Karpas-422 (cell line): ENCODE results near the gene SRPK2. TPM values are rescaled to one million over a fixed set of nuclear protein-coding genes. Genes with fewer than 3 reads are reported as not detected.

ENCODE experiments used
- DNase-seq: peaks from one replicate; pipeline ENCODE4 v3.0.0-alpha.2; 2015
- H2AFZ ChIP-seq: fragments of 200-600 bp; sonication (generic); 2 replicates; pipeline ENCODE4 v1.6.1; 2014; ENCODE audit warnings: antibody characterized with exemption, low read length, mixed read lengths
- H3K27ac ChIP-seq: fragments of 200-600 bp; sonication (generic); 2 replicates; pipeline ENCODE4 v1.5.1; 2014; ENCODE audit warnings: mild to moderate bottlenecking, low read length, moderate library complexity
- H3K27me3 ChIP-seq: fragments of 200-600 bp; sonication (generic); 2 replicates; pipeline ENCODE4 v1.6.1; 2014; ENCODE audit warnings: low read length, mixed read lengths
- H3K36me3 ChIP-seq: fragments of 200-600 bp; sonication (generic); 2 replicates; pipeline ENCODE4 v1.6.1; 2014; ENCODE audit warnings: low read length, mixed read lengths; ENCODE audit not compliant: insufficient read depth
- H3K4me1 ChIP-seq: fragments of 200-600 bp; sonication (generic); 2 replicates; pipeline ENCODE4 v1.6.1; 2014; ENCODE audit warnings: mild to moderate bottlenecking, low read length, mixed read lengths
- H3K4me2 ChIP-seq: fragments of 200-600 bp; sonication (generic); 2 replicates; pipeline ENCODE4 v1.6.1; 2014; ENCODE audit warnings: low read length, low read depth, mild to moderate bottlenecking; ENCODE audit not compliant: poor library complexity, severe bottlenecking
- H3K4me3 ChIP-seq: fragments of 200-600 bp; sonication (generic); 2 replicates; pipeline ENCODE4 v1.5.1; 2014; ENCODE audit warnings: mild to moderate bottlenecking, antibody characterized with exemption, low read length, mixed read lengths
- H3K79me2 ChIP-seq: fragments of 200-600 bp; sonication (generic); 2 replicates; pipeline ENCODE4 v1.6.1; 2014; ENCODE audit warnings: mild to moderate bottlenecking, low read length, mixed read lengths
- H3K9ac ChIP-seq: fragments of 200-600 bp; sonication (generic); 2 replicates; pipeline ENCODE4 v1.6.0; 2014; ENCODE audit warnings: low read length
- H3K9me2 ChIP-seq: fragments of 200-600 bp; sonication (generic), shearing (Covaris generic); replicated peaks from 2 replicates; pipeline ENCODE4 v1.6.0; 2014; ENCODE audit warnings: mild to moderate bottlenecking, low read length, moderate library complexity; ENCODE audit not compliant: insufficient read depth
- H3K9me3 ChIP-seq: fragments of 300-700, 200-600 bp; sonication (generic); 2 replicates; pipeline ENCODE4 v1.6.1; 2014; ENCODE audit warnings: low read length, mixed read lengths
- H4K20me1 ChIP-seq: fragments of 200-600 bp; sonication (generic); 2 replicates; pipeline ENCODE4 v1.6.1; 2014; ENCODE audit warnings: mild to moderate bottlenecking, antibody characterized with exemption, low read length, low read depth; ENCODE audit not compliant: insufficient read depth
- total RNA-seq: library from RNA; depleted of rRNA; stranded (reverse); fragments of >200 nt; shearing (Covaris generic); gene quantifications from 2 replicates; pipeline ENCODE4 v1.2.3, GENCODE V29; 2014; ENCODE audit warnings: low replicate concordance

The SRPK2 gene
- total RNA-seq, 1 experiment from 2014 or later, result 9.0 TPM

DNA sequence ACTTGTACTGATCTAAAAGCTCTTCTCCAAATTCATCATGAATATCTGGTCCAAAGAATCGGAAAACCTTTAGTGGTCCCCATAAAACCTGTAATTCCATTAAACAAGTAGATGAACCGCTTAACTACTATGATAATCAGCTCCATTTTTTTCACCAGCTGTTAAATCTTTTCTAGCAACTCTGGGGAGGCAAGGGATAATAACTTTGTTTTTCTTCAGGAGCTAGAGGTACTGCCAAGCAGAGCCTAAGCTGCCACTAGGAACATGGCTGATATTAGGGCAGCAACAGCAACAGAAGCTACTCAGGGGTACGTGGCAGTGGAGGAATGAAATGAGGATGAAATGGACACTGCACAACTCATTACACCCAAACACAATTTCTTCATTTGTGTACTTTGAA is 138.0 kb downstream of the SRPK2 start:
- H3K79me2 ChIP-seq, result no peaks in the 10 kb centered on the region
- H4K20me1 ChIP-seq, result peaks cover 2% of the 10 kb centered on the region; the same call in 1 of the 2 replicates
- no peak overlapping the region for H3K9ac ChIP-seq

DNA sequence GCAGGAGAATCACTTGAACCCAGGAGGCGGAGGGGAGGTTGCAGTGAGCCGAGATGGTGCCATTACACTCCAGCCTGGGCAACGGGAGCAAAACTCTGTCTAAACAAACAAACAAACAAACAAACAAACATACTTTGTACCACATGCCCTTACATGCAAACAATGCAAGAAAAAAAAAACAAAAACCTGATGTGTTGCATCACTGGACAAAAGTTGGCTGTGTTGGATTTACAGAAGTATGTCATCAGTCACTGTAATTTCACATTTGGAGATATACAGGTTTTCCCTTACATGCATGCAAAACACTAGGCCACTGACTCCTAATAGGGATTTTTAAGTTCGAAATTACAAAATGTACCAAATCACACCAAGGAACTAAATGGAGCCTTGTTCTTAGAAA is 138.5 kb downstream of the SRPK2 start:
- no peaks in the 10 kb centered on the region for H3K9me3 ChIP-seq
- DNase-seq, result no peak
- H4K20me1 ChIP-seq, result peaks cover 7% of the 10 kb centered on the region; the same call in 1 of the 2 replicates
- no peaks in the 10 kb centered on the region for H3K36me3 ChIP-seq
- no peaks in the 10 kb centered on the region; the same call in 1 of the 2 replicates for H3K4me1 ChIP-seq
- H2AFZ ChIP-seq, result no peak overlapping the region
- no peak overlapping the region for H3K9ac ChIP-seq
- no peaks in the 10 kb centered on the region for H3K27me3 ChIP-seq
- H3K4me2 ChIP-seq, result no peak overlapping the region
- H3K79me2 ChIP-seq, result no peaks in the 10 kb centered on the region
- no peak overlapping the region for H3K4me3 ChIP-seq
- no peak overlapping the region for H3K27ac ChIP-seq
- H3K9me2 ChIP-seq, result no peaks in the 10 kb centered on the region

More for the DNA sequence above, 138.0 kb downstream of the SRPK2 start:
- Histone ChIP-seq H3K36me3 (no peaks in the 10 kb centered on the region), H3K9me2 (no peaks in the 10 kb centered on the region), H3K4me1 (no peaks in the 10 kb centered on the region; the same call in 1 of the 2 replicates), H3K27ac (no peak overlapping the region), H3K4me2 (no peak overlapping the region), H3K4me3 (no peak overlapping the region), H3K9me3 (no peaks in the 10 kb centered on the region), H2AFZ (no peak overlapping the region), H3K27me3 (no peaks in the 10 kb centered on the region)
- no peak for DNase-seq

DNA sequence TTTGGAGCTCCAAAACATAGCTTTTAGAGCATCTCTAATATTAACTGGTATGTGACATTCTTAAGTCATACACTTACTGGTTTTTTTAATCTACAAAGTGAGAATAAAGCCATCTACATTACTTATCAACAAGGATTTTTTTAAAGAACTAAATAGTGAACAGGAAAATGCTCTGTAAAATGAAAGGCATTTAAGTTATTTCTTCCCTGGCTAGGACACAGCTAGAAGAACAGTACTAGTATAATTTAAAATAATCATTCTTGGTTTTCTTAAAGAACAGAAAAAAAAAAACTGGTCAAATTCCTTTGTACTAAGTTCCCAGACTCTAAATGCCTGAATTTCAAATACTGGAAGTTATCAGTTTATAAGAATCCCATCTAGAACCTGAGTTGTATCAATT is 139.5 kb downstream of the SRPK2 start:
- no peaks in the 10 kb centered on the region for H3K27me3 ChIP-seq
- no peak overlapping the region for H3K4me2 ChIP-seq
- H3K9ac ChIP-seq, result no peak overlapping the region
- no peaks in the 10 kb centered on the region for H3K9me2 ChIP-seq
- H3K27ac ChIP-seq, result no peak overlapping the region
- no peak overlapping the region for H2AFZ ChIP-seq
- H3K4me3 ChIP-seq, result no peak overlapping the region
- no peaks in the 10 kb centered on the region for H3K79me2 ChIP-seq
- H3K36me3 ChIP-seq, result no peaks in the 10 kb centered on the region
- no peaks in the 10 kb centered on the region; the same call in 1 of the 2 replicates for H3K4me1 ChIP-seq
- no peak for DNase-seq
- no peaks in the 10 kb centered on the region for H3K9me3 ChIP-seq
- H4K20me1 ChIP-seq, result peaks cover 10% of the 10 kb centered on the region; the same call in 1 of the 2 replicates

DNA sequence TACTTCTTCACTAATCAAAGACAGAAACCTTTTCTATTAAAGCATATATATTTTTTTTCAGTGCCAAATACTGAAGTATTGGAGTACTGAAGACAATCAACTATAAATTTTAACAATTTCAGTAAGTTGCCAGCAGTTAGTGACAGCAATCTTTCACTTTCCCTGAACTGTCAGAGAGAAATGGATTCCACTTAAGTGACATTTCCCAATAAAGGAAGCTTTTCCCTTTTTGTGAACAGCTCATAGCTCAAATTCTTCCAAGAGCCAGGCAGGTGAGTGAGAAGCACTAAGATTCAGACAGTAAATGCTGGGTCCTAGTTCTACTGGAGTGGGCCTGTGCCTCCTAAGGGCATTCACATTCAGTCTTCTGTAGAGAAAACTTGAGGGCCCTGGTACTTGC is 142.0 kb downstream of the SRPK2 start:
- no peaks in the 10 kb centered on the region for H3K9me2 ChIP-seq
- H3K36me3 ChIP-seq, result no peaks in the 10 kb centered on the region
- H3K4me1 ChIP-seq, result no peaks in the 10 kb centered on the region
- no peak overlapping the region for H3K9ac ChIP-seq
- no peaks in the 10 kb centered on the region for H3K9me3 ChIP-seq
- H2AFZ ChIP-seq, result no peak overlapping the region
- no peak overlapping the region for H3K4me2 ChIP-seq
- H3K27ac ChIP-seq, result no peak overlapping the region
- peaks cover 19% of the 10 kb centered on the region; the same call in 1 of the 2 replicates for H4K20me1 ChIP-seq
- H3K27me3 ChIP-seq, result no peaks in the 10 kb centered on the region
- H3K79me2 ChIP-seq, result no peaks in the 10 kb centered on the region
- no peak for DNase-seq
- H3K4me3 ChIP-seq, result no peak overlapping the region

DNA sequence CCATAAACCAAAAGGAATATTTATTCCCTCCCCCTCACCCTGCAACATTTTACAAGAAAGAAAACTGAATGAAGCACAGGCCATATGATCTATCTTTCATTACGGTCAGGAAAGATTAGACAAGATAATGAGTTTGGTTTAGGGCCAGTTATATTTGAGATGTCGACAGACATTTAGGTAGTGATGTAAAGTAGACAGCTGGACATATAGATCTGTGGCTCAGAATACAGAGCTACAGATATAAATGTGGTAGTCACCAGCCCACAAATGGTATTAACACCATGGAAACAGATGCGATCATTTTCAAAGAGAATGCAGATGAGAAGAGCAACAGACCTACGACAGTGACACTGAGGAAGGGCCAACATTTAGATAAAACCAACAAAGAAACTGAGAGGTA is 142.5 kb downstream of the SRPK2 start:
- no peak overlapping the region for H3K27ac ChIP-seq
- no peaks in the 10 kb centered on the region for H3K36me3 ChIP-seq
- no peak overlapping the region for H3K4me3 ChIP-seq
- no peak overlapping the region for H2AFZ ChIP-seq
- H3K79me2 ChIP-seq, result no peaks in the 10 kb centered on the region
- H3K9ac ChIP-seq, result no peak overlapping the region
- H3K4me1 ChIP-seq, result no peaks in the 10 kb centered on the region
- DNase-seq, result no peak
- H3K4me2 ChIP-seq, result no peak overlapping the region
- no peaks in the 10 kb centered on the region for H3K9me2 ChIP-seq
- no peaks in the 10 kb centered on the region for H3K9me3 ChIP-seq
- peaks cover 22% of the 10 kb centered on the region; the same call in 1 of the 2 replicates for H4K20me1 ChIP-seq
- no peaks in the 10 kb centered on the region for H3K27me3 ChIP-seq

DNA sequence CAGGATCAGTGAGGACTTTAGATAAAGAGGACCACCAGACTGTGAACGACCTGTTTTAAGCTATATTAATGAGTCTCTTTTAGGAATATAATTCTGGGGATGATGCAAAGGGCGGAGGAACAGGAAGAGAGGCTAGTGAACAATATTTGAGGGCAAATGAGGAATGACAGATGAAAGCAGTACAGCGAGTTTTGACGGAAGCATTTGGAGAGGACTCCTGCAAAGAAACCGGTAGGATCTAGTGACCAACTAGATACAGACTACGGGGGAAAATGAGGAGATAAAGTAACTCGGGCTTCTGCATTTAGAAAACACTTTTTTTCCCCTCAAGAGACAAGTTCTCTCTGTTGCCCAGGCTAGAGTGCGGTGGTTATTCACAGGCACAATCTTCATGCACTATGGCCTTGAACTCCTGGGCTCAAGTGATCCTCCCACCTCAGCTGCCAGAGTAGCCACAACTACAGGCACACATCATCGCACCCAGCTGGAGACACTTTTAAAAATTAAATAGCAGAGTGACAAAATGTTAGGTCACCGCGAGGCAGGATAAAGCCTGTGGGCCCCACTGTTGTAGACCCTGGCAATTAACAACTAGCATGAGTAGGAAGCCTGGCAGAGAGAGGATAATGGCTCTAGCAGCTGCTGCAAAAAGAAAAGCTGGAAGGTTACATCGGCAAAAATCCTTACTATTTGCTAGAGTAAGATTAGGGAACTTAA is 143.2 kb downstream of the SRPK2 start:
- Histone ChIP-seq H2AFZ (no peak overlapping the region), H3K9me2 (no peaks in the 10 kb centered on the region), H3K9me3 (no peaks in the 10 kb centered on the region), H3K36me3 (no peaks in the 10 kb centered on the region), H3K79me2 (no peaks in the 10 kb centered on the region), H3K27ac (no peak overlapping the region), H3K4me1 (no peaks in the 10 kb centered on the region), H3K4me3 (no peak overlapping the region), H3K27me3 (no peaks in the 10 kb centered on the region), H4K20me1 (peaks cover 28% of the 10 kb centered on the region; the same call in 1 of the 2 replicates), H3K9ac (no peak overlapping the region), H3K4me2 (no peak overlapping the region)
- DNase-seq, result no peak

DNA sequence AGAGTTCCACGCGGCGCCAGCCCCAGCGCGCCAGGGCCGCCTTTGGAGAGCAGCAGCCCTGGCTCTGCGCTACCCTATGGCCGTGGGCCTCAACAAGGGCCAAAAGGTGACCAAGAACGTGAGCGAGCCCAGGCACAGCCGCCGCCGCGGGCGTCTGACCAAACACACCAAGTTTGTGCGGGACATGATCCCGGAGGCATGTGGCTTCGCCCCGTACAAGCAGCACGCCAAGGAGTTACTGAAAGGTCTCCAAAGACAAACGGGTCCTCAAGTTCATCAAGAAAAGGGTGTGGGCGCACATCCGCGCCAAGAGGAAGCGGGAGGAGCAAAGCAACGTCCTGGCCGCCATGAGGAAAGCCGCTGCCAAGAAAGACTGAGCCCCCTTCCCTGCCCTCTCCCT is 144.1 kb downstream of the SRPK2 start:
- Histone ChIP-seq H3K79me2 (no peaks in the 10 kb centered on the region), H3K9ac (no peak overlapping the region), H3K27ac (no peak overlapping the region), H3K9me2 (no peaks in the 10 kb centered on the region), H3K4me3 (no peak overlapping the region), H3K4me2 (no peak overlapping the region), H2AFZ (no peak overlapping the region), H3K9me3 (no peaks in the 10 kb centered on the region), H4K20me1 (peaks cover 33% of the 10 kb centered on the region; the same call in 1 of the 2 replicates), H3K4me1 (no peaks in the 10 kb centered on the region), H3K27me3 (no peaks in the 10 kb centered on the region), H3K36me3 (no peaks in the 10 kb centered on the region)
- DNase-seq, result no peak

DNA sequence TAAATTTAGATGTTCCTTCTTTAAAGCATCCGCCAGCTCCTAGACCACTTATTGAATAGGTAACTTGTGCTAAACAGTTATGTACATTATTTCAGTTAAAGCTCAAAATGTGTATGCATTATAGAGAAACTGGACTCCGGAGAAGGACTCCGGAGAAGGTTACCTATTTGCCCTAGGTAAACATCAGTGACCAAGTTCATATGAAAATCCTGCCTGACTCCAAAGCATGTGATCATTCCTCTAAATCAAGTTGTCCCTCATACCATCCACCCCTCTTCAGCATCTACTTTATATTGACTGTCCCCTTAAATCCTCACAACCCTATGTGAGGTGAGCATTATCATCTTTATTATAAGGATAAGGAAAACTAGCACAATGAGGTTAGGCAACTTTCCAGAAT is 147.5 kb downstream of the SRPK2 start:
- Histone ChIP-seq H3K9me3 (no peaks in the 10 kb centered on the region), H3K36me3 (no peaks in the 10 kb centered on the region), H3K79me2 (no peaks in the 10 kb centered on the region)

More for the DNA sequence above, 147.5 kb downstream of the SRPK2 start:
- Histone ChIP-seq H3K4me2 (no peak overlapping the region), H3K4me3 (no peak overlapping the region), H2AFZ (no peak overlapping the region), H3K4me1 (no peaks in the 10 kb centered on the region), H3K9me2 (no peaks in the 10 kb centered on the region), H4K20me1 (peaks cover 35% of the 10 kb centered on the region; the same call in 1 of the 2 replicates), H3K9ac (no peak overlapping the region), H3K27me3 (no peaks in the 10 kb centered on the region), H3K27ac (no peak overlapping the region)
- no peak for DNase-seq
